Activated CD4-positive, alpha-beta T cell treated with anti-CD3 and anti-CD28 coated beads for 4 hours (primary cell): Measurements from ENCODE around the gene TRPM1.

ENCODE experiments used
- DNase-seq, 2 donors: peaks; one replicate each; pipeline ENCODE4 v3.0.0-alpha.2; 2020

The TRPM1 gene

DNA sequence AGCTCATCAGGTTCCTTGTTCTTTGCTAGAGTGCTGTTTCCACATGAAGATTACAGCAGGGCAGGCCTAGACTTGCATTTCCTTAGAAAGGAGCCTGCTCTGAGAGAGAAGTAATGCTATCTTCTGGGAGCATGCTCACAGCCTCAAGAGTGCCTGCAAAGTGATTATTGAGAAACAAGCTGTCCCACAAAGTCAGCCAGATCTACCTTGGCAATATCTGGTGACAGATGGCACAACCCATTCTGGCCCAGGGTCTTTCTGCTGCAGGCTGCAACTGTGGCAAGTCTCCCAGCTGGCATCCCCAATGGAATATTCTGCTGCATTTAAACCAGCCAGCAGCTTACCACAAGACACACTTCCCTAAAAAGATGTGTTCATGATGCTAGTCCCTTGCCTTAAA, 139.4 kb downstream of the TRPM1 start:
- DNase-seq, result no peak

DNA sequence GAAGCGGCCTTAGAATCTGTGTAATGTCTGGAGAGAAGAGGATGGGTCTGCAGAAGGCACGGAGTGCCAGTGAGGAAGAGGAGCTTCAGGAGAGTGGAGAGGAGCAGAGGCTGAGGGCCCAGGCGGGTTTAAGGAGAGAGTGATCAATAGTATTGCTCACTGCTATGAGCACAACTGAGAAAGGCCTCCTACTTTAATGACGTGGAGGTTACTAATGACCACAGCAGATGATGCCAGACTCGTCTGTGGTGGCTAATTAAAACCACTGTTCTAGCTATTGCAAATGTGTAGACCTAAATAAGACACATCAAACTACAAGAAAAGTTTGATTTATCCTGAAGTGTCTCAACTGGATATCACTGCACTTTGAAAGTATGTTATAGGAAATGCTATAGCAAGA, 143.3 kb downstream of the TRPM1 start:
- no peak for DNase-seq

DNA sequence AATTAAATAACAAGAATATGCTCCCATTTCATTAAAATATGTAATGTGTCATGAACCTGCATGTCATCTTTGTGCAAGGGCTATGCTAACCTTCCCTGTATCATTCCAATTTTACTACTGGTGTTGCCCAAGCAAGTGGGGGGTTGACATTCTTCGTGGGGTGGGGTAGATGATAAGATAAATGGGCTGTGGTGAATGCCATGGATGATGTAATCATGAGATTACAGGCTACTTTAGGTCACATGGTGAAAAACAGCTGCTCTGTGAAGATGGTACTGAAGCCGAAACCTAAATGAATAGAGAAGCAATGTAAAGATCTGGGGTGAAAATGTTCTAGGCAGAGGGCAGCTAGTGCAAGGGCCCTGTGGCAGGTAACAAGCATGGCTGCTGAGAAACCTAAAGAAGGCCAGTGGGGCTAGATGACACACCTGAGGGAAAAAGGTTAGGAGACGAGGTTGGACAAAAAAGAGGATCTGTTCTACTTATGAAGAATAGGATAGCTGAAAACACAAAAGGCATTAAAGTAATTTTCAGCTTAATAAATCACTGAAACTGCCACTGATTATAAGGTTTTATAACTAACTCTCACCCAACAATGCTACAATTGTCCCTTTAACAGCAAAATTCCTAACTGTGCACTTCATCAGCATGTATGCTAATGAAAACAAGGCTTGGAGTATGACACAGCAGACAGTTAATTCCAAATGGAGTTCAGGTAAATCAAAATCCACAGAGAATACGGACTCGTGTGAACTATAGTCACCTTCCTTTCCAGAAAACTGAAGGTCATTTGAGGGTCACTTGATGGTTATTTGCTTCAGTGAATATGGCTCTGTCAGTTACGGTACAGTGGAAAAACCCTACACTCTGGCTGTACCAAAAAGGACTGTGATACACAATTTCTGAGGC, 145.1 kb downstream of the TRPM1 start:
- DNase-seq, result no peak

DNA sequence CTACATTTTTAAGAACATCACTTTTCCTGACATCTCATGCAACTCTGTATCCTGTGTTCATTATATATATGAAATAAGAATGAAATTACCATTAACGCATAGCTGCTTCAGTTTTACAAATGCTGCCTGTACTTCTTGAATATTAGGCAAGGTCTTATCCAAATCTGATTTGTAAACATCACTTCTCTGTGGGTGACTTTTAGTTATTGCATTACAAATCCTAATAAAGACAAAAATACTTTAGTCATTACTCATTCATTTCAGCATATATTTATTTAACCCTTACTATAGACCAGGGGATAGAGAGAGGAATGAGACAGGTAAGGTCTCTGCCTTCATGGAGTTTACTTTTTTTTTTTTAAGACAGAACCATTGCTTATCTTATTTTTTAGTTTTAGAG, 146.9 kb downstream of the TRPM1 start:
- DNase-seq, result no peak

DNA sequence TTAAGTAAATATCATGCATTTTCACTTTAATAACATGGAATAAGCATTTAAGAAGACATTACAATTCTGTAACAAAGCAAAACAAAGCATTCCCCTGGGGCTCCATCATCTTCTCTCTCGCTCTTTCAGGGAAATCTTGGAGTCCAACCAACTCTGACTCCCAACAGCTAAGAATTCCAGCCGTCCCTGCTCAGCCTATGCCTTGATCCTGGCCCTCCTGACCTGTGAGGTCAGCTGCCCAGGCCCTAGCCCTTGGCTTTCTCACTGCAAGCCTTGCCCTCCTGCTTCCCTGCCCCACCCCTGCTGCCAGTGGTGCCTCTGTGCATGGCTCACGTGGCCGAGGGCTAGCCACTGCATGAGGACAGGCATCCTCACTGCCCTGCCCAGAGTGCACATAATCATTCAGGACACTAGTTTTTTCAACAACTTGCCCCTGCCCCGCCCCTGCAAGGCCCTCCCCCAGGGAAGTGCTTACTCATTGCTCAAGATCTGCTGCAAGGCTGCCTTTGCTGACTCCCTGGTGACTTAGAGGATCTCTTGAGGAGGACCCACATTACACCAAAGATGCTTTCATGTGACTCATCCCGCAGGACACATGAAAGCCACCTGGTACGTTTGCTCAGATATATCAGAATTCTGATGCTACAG, 147.7 kb downstream of the TRPM1 start:
- no peak for DNase-seq

DNA sequence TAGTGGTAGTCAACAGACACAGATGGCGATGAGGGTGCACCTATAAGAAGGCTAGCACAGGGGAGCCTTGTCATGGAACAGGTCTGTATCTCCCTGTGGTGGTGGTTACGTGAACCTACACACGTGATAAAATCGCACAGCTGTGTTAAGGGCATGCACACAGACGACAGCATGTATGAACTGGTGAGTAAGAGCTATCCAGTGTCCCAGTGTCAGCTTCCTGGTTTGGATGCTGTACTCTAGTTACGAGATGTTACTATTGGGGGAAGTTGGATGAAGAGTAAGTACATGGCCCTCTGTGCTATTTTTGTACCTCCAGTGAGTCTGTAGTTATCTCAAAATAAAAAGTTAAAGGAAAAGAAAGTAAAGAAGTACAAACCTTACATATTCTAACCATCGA, 148.3 kb downstream of the TRPM1 start:
- DNase-seq, result no peak
